DND-41 (cell line): ENCODE data around the gene ARPP19.

Experiments
- CTCF ChIP-seq: IDR thresholded peaks from 2 replicates; pipeline ENCODE4 v1.5.1; 2012; ENCODE audit warnings: borderline replicate concordance, low read length, moderate library complexity, mild to moderate bottlenecking; ENCODE audit not compliant: poor library complexity, severe bottlenecking; ENCODE audit errors: extremely low read depth
- EZH2 ChIP-seq: IDR thresholded peaks from 3 replicates; pipeline ENCODE4 v1.6.1; 2012; ENCODE audit warnings: borderline replicate concordance, low read depth, mild to moderate bottlenecking, moderate library complexity, low read length, inconsistent platforms; ENCODE audit not compliant: severe bottlenecking

GRCh38 chr15:52517014-52517413, 51.8 kb downstream of the ARPP19 start:
- TF ChIP-seq CTCF (no peak), EZH2 (no peak)
